ENCODE measurements around the gene FAM131B. TPM values are rescaled to one million over a fixed set of nuclear protein-coding genes. Genes with fewer than 3 reads are reported as not detected.

Gene FAM131B
- total RNA-seq (2021; fragmentation: NEBNext Ultra II Directional; extraction: Animal tissue kit (Norgen Biotek cat#: 25700)) (35.5 and 38.2 TPM in 2 replicates), polyA plus RNA-seq (2011; rRNA removed) (23.1 and 28.8 TPM in 2 replicates), polyA minus RNA-seq (2011; rRNA and poly(A)+ RNA removed) (51.2 and 57.7 TPM in 2 replicates)
- 27.9 TPM for polyA plus RNA-seq (2011; cell fraction: cytosol; rRNA removed)
- polyA plus RNA-seq (2011; cell fraction: nucleus; rRNA removed) = 37.7 TPM
- polyA plus RNA-seq (2012, experiment 1 of 2) = 22.4 to 28.3 TPM (median 26.2 TPM) in 4 replicates
- polyA plus RNA-seq (2012, experiment 2 of 2) = 25.4 TPM
- polyA plus RNA-seq (2013, experiment 1 of 2) = 11.6 TPM
- 12.8 TPM for polyA plus RNA-seq (2013, experiment 2 of 2)
- 20.8 TPM for polyA minus RNA-seq (2011; cell fraction: cytosol; rRNA and poly(A)+ RNA removed)
- polyA minus RNA-seq (2011; cell fraction: nucleus; rRNA and poly(A)+ RNA removed) = 25.5 TPM
- long read RNA-seq, experiment 1, full-length matches to known transcripts = 2 of 29 reads
- long read RNA-seq, experiment 1, partial matches to known transcripts = 2 of 29 reads
- long read RNA-seq, experiment 1, other reads (novel, unspliced or antisense) = 25 of 29 reads
- long read RNA-seq, experiment 2, partial matches to known transcripts = 0 of 7 reads
- long read RNA-seq, experiment 2, other reads (novel, unspliced or antisense) = 7 of 7 reads

DNA sequence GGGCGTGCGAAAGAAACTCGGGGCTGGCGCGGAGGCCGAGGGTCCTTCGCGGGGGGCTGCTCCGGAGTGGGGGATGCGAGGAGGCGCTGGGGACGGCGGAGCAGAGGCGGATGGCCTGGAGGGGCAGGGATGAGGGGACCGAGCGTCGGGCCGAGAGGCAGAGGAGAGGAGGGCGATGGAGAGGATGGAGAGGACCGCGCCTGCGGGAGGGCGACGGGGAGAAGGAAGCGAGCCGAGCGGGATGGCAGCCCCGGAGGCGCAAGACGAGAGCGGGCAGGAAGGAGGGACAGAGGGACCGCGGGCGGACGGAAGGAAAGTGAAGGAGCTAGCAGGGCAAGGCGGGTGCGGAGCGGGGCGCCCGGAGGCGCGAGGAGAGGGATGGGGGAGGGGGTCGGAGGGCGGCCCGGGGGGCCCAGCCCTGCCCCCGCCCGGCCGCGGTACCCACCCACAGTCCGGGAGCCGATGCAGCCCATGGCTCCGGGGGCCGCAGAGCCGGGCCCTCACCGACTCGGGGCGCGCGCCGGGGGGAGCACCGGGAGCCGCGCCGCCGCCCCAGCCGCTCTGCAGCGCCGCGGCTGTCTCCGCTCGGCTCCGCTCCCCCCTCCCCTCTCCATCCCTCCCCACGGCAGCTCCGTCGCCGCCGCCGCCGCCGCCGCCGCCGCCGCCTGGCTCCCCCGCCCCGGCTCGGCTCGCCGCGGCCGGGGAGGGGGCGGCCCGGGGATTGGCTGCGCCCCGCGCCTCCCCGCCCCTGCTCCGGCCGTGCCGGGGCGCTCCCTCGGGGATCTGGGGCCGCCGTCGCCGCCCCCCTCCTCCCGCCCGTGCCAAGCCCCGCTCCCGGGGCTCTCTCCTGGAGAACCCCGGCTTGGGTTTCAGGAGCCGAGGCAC lies at the start of gene FAM131B:
FAM131B (minus strand) TSS at position 583 of the 885 bp plus-strand sequence; CDS start at position 473, 110 bp downstream.
- Histone ChIP-seq H2BK12ac (ENCODE audit: low read depth, low read length) (peak within 1 kb of the TSS; percentile 68), H4K5ac (ENCODE audit: insufficient read length, low read depth, low read length) (peak within 1 kb of the TSS; percentile 70), H3K4ac (replicated peaks; ENCODE audit: insufficient read length, low read depth, low read length) (peak within 1 kb of the TSS; percentile 53), H3K36me3 (ENCODE audit: control insufficient read depth in 2 of 4, insufficient read depth in 4 of 4, low read length in 3 of 4) (peaks cover 0 to 10% (median 2%) of the 10 kb centered on the region in 4 experiments; a peak in 2 of 8 replicates), H3K18ac (ENCODE audit: extremely low read depth, low read length) (peak within 1 kb of the TSS; percentile 95), H3K23ac (ENCODE audit: insufficient read length) (no peak within 1 kb of the TSS), H3K4me1 (replicated peaks in 1 of 4; ENCODE audit: control insufficient read depth in 3 of 4, insufficient read depth in 4 of 4, low read length in 3 of 4) (peaks cover 4 to 12% (median 10%) of the 10 kb centered on the region in 4 experiments), H3K27ac (ENCODE audit: low read depth, low read length) (no peak within 1 kb of the TSS), H3K9me3 (ENCODE audit: insufficient read depth in 2 of 2, low read depth in 1 of 2, low read length in 1 of 2) (no peaks in the 10 kb centered on the region), H3K27me3 (replicated peaks in 1 of 4; ENCODE audit: control insufficient read depth in 3 of 4, extremely low read depth in 1 of 4, insufficient read depth in 3 of 4, low read length in 3 of 4) (peaks cover 0 to 13% (median 8%) of the 10 kb centered on the region in 4 experiments; a peak in 4 of 7 replicates), H3K4me2 (ENCODE audit: insufficient read depth in 1 of 2, low read depth in 2 of 2, low read length in 2 of 2) (peak within 1 kb of the TSS; percentile 88 to 100), H3K9ac (replicated peaks in 1 of 4; ENCODE audit: extremely low read depth in 1 of 4, low read depth in 3 of 4, low read length in 3 of 4) (peak within 1 kb of the TSS in 2 of 4 experiments; percentile 58 to 69; a peak in 3 of 7 replicates), H4K8ac (ENCODE audit: extremely low read depth, insufficient read depth, low read length) (no peak within 1 kb of the TSS; the same call in 1 of the 2 replicates), H4K91ac (replicated peaks; ENCODE audit: insufficient read length, low read length) (peak within 1 kb of the TSS; percentile 89), H3K14ac (ENCODE audit: insufficient read length) (no peak within 1 kb of the TSS), H3K79me2 (ENCODE audit: control insufficient read depth in 1 of 2, insufficient read depth in 2 of 2, low read length in 2 of 2) (no peaks in the 10 kb centered on the region), H3K56ac (replicated peaks; ENCODE audit: insufficient read length, low read depth, low read length) (peak within 1 kb of the TSS; percentile 73), H4K20me1 (replicated peaks in 1 of 2; ENCODE audit: control insufficient read depth in 1 of 2, insufficient read depth in 2 of 2, low read length in 2 of 2) (no peaks in the 10 kb centered on the region), H2BK15ac (ENCODE audit: low read length) (peak within 1 kb of the TSS; percentile 0; the same call in 1 of the 2 replicates), H3K23me2 (ENCODE audit: low read depth, low read length) (peaks cover 16% of the 10 kb centered on the region), H2AK5ac (ENCODE audit: low read depth, low read length) (0 out of 2 replicates have a peak within 1 kb of the TSS, but pooled peaks have one; percentile 45), H2BK20ac (ENCODE audit: low read length) (peak within 1 kb of the TSS; percentile 97), H3K79me1 (ENCODE audit: low read depth, low read length) (no peaks in the 10 kb centered on the region), H2BK5ac (ENCODE audit: low read depth, low read length) (peak within 1 kb of the TSS; percentile 68; the same call in 1 of the 2 replicates), H2BK120ac (replicated peaks; ENCODE audit: low read depth, low read length) (peak within 1 kb of the TSS; percentile 15), H3K4me3 (ENCODE audit: extremely low read depth in 1 of 4, insufficient read depth in 2 of 4, low read depth in 3 of 4, low read length in 4 of 4) (peak within 1 kb of the TSS; percentile 80 to 98 (median 80)), H2AFZ (ENCODE audit: low read length) (peak within 1 kb of the TSS; percentile 79; the same call in 1 of the 2 replicates)
- FAIRE-seq (no peak), DNase-seq (ENCODE audit: low read depth in 1 of 2, low spot score in 2 of 2) (peak in 1 of 2 experiments; percentile 76)
- POLR2A ChIA-PET (ENCODE audit: partially characterized antibody) = interaction anchor here (0.7 to 18.8 kb wide), 10 partner anchors 12 to 45 kb away, joined by 3 to 233 read pairs (median 6); partner anchors contain the start of gene ZYX
- CTCF ChIA-PET (ENCODE audit: partially characterized antibody) = interaction anchor here (0.7 to 5.3 kb wide), 2 partner anchors 18 to 56 kb away, joined by 3 to 25 read pairs; partner anchors contain the start of gene ZYX
- 2% methylated on average over 36 of the region's 112 CpGs; no CpG with 5 or more reads in 1 of the 2 experiments for WGBS, 2 experiments (ENCODE audit: extremely low coverage in 1 of 2, insufficient coverage in 1 of 2, insufficient read length in 1 of 2, insufficient replicate concordance in 2 of 2, low coverage in 1 of 2, low lambda C conversion rate in 2 of 2, missing lambda C conversion rate in 1 of 2)
- TF ChIP-seq, protein P1, sequence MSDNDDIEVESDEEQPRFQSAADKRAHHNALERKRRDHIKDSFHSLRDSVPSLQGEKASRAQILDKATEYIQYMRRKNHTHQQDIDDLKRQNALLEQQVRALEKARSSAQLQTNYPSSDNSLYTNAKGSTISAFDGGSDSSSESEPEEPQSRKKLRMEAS (IDR thresholded peaks at IDR 0.05) = peak; percentile 18; the same call in 1 of the 2 replicates
- TF ChIP-seq PHF8 (conservative IDR thresholded peaks at IDR 0.05; ENCODE audit: low read depth, low read length) (0 out of 2 replicates have a peak, but pooled peaks have one; percentile 47), KDM4A (IDR thresholded peaks at IDR 0.05; ENCODE audit: low read depth, low read length, severe bottlenecking) (peak; percentile 81), SIN3A (conservative IDR thresholded peaks at IDR 0.05 in 1 of 2, IDR thresholded peaks at IDR 0.05 in 1 of 2; ENCODE audit: low read depth in 1 of 2, low read length in 2 of 2) (peak in 1 of 2 experiments; percentile 47; a peak in 1 of 4 replicates), KDM5A (IDR thresholded peaks at IDR 0.05; ENCODE audit: low read length) (no peak), SIRT6 (IDR thresholded peaks at IDR 0.05; ENCODE audit: low read length) (no peak), SP2 (IDR thresholded peaks at IDR 0.05; ENCODE audit: low read length) (no peak)
